GM18502 (cell line): Measurements from ENCODE around the gene DDX51.
"Not testable (repeated sequence)": the region's sequence is repeated elsewhere in the genome, so short reads cannot be mapped to it uniquely, and the experiment has no call there.

Experiments used
- ATAC-seq: cut with Tn5 transposase; IDR thresholded peaks from one replicate; pipeline ENCODE4 v1.9.1; 2021; ENCODE audit warnings: mild to moderate bottlenecking; ENCODE audit not compliant: unreplicated experiment, poor library complexity

DDX51 gene

DNA sequence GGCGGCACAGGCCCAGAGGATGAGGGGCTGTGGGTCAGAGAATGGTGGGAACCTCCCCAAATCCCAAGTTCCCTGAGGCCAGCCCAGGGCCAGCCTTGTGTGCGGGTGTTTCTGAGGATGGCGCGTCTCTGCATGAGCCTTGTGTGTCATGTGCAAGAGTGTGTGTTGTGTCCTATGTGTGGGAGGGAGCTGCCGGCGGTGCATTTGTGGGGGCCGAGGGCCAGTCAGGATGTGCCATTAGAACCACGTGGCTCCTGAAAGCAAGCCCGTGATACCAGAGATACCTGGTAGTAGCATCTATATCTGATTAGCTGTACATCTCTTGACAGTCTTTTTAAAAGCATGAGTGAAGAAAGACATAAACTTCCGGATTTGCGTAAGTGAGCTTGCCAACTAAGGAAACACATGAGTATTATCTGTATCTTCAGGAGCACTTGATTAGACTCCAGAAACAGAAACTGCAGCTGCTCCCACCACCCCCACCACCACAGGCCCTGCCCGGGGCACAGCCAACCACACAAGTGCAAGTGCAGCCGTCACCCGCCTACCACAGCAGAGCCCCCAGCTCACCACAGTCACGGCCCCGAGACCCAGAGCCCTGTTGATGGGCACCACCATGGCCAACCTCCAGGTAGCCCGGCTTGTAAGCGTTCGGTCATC lies 19.2 kb downstream of the DDX51 start:
- no peak for ATAC-seq

DNA sequence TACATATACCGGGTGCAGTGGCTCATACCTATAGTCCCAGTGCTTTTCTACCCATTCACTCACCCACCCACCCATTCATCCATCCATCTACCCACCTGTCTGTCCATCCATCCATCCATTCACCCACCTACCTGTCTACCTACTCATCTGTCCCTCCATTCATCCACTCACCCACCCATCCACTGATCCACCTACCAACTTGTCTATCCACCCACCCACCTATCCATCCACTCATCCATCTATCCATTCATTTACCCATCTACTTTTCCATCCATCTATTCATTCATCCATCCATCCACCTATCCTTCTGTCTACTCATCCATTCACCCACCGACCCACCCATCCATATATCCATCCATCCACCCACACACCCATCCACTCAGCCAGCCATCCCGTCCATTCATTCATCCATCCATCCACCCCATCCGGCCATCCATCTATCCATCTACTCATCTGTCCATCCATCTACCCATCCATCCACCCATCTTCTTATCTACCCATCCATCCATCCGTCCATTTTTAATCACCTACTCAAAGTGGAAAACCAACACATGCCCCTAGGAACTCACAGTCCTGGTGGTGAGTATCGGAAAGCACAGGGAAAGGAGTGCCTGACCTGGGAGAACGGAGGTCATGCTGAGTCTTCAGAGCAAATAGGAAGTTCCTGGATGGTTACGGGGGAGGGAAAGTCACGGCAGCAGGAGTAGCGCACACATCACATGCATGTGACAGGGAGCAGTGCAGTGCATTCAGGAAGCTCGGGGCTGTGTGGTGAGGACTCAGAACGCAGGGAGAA lies 20.0 kb downstream of the DDX51 start:
- ATAC-seq = no peak

DNA sequence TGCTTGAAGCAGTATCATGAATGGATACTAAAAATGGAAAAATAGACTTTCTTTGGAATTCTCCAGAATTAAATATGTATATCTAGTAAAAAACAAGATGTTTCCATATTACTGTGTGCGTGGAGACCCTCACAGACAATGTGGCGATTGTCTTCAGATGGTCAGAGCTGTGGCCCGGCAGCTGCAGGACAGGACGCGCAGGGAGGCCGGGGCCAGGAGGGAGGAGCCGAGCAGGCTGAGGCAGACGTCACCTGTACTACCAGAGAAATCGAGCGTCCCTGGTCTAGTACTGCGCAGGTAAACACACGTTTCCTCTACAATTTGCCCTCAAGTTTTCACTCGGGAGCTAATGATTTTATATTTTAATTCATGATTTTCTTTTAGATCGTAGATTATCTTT lies 22.8 kb downstream of the DDX51 start:
- no peak for ATAC-seq

DNA sequence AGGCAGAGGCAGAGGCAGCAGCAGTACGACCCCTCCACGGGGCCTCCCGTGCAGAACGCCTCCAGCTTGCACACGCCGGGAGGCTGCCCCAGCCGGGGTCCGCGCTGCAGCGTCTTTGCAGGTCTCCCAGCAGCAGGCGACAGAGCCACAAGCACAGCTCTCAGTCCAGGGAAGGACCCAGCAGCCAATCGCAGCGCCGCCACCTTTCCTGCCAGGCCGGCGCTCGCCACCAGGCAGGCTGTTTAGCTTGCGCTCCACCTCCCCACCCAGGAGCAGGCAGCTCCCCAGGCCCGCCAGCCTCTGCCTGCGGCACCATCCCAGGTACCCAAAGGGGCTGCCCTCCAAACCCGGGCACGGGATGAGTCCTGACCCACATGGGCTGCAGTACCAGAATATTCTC lies 25.2 kb downstream of the DDX51 start:
- ATAC-seq = no peak

DNA sequence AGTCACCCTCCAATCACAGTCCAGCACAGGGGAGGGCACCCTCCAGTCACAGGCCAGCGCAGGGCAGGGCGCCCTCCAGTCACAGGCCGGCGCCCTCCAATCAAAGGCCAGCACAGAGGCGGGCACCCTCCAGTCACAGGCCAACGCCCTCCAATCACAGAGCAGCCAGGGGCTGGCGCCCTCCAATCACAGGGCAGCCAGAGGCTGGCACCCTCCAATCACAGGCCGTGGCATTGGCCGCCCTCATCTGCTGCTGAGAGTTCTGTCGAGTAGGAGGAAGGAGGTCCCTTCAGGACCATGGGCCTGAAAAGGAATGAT lies 26.6 kb downstream of the DDX51 start:
- no peak for ATAC-seq

DNA sequence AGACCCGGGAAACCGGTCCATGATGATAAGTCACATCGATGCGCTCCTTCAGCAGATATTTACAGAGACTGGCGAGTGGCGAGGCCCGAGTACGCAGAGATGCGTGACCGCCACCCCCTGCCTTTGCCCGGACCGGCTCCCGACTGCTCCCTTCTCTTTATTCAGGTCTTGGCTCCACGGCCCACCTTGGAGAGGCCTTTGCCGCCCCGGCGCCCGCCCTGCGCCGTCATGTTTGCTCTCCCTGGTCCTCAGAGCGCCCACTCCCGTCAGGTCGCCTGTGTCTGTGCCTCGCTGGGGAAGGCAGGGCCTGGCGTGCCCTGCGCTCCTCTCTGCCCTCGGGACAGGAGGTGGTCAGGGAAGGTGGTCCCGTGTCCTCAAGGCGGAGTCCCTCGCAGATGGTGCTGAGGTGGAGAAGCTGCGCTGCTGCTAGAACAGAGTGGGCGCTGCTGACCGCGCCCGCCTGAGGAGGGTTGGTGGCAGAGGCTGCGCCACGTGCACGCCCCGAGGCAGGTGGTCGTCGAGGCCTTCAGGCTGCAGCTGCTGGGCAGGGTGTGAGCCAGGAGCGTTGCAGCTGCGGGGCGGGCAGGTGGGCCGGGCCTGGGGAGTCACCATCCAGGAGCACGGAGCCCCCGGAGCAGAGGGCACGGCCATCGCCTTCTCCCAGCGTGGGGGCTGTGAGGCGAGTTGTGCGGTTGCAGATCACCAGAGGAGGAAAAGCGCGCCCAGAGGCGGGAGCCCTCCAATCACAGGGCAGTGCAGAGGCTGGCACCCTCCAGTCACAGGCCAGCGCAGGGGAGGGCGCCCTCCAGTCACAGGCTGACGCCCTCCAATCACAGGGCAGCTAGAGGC lies 27.2 kb downstream of the DDX51 start:
- ATAC-seq = no peak

DNA sequence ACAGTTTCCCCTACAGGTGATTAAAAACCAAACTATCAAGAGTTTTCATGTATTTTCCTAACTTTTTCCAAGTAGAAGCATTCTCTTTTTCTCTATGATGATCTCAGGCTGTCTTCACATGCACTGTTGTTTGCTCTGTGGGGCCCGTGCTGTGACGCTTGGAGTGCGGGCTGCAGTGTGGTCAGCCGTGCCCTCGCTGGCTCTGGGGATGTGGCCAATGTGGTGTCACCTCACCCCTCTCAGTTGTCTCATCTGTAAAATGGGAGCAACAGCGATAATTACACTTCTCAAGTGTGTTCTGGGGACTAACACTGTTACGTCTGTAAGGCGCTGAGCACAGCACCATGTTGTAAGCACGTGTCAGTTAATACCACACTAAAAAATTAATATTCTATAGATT lies 28.6 kb downstream of the DDX51 start:
- ATAC-seq = no peak

DNA sequence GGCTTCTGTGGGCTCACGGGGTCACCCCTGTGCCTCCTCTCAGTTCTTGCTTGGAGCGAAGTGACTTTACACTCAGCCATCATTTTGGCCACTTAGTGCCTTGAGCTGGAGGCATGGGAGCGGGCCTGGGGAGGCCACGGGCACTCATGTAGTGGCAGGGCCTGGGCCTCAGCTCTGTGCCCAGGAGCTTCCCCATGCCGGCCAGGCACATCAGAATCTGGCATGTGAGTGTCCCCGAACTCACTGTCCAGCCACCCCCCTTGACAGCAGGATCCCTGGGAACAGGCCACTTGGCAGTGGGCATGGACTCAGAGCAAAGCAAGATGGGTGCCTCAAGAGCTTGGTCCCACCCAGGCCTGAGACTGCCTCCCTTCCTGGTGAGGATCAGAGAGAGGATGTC lies 29.5 kb downstream of the DDX51 start:
- no peak for ATAC-seq

DNA sequence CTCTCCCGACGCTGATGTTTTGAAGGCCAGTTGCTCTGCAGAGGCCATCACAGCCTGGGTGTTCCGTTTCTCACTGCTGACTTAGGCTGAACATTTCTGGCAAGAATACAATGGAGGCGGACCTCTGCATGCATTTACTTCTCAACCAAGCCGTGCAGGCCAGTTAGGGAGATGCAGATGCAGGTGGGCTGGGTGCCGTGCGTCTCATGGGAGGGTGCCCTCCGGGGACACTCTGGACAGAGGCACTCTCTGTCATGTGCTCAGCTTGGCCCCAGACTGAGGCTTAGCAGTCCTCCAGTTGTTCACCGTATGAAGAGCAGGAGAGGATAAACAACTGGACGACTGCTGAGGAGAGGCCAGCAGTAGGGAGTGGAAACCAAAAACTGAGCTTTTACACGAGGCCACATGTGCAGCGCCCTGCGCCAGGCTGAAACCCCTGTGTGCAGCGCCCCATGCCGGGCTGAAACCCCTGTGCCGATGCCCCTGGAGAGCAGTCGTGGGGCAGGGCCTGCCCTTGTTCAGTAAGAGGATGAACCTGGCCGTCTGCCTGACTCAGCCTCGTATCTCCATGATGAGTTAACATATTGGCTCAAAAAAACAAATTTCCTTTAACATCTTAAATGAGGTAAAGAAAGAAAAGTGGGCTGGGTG lies 32.3 kb downstream of the DDX51 start:
- no peak for ATAC-seq

DNA sequence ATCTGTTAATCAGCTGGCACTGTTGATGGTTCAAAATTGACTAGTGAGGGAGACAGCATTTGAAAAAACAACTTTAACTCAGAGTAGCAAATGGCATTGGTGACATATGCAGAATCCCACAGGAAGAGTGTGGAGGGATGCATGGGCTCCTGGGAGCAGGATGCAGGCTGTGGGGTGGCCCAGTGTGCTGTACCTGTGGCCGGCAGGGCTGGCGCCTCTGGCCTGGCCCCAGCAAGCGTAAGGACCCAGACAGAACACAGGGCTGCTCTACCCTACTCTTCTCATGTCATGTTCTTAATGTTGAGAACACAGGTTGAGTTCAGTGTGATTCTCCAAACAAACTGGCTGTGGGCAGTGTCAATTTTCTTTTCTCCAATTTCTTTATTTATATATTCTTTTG lies 33.4 kb downstream of the DDX51 start:
- ATAC-seq = no peak

DNA sequence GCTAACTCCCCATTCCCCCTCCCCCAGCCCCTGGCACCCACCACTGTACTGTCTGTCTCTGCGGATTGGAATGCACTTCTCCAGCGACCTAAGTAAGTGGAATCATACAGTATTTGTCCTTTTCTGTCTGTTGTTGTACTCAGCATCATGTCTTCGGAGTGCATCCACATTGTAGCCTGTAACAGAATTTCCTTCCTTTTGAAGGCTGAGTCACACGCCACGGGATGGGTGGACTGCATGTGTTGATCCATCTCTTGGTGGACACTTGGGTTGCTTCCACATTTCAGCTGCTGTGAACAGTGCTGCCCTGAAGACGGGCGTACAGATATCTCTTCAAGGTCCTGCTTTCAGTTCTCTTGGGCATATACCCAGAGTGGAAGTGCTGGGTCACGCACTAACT lies 34.4 kb downstream of the DDX51 start:
- ATAC-seq = no peak

DNA sequence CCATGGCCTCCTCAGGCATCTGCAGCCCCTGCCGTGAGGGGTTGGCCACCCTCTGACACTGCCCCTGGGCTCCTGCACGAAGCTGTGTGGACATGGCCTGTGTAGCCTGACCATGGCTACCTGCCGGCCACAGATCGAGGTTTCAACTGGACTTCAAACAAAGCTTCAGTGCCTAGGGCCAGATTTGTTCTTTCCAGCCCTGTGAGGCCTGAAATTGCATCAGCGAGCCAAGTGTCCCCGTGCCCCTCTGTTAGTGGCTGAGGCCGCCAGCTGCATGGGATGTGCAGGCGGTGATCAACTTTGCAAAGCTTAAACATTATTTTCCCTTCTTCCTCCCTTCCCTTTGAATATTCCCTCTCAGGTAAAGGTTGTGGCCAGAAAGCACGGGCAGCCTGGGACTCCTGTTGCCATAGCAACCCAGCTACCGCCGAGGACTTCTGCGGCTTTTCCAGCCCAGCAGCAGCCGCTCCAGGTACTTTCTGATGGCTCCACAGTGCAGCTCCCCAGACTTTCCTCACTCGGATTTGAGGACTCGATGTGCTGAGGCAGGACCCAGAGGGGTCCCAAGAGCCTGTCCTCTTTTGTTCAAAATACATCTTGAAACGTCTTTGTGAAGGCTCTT lies 35.8 kb downstream of the DDX51 start:
- ATAC-seq = no peak

DNA sequence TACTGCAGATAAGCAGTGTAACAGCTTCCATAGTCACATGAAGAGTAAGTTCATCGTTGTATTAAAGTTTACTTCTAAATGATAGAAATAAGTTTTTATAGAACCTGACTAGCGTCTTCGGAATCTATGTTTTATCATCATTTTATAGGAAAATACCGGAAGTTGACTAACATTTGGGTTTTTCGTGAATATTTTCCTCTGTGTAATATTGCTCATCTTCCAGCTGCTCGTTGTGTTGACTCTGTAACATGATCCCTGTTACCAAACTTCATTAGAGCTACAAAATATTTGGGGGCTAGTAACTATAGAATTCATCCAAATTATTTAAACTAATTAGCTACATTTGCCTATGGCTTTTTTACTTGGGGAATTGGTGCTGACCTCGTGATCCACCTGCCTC lies 37.2 kb downstream of the DDX51 start:
- no peak for ATAC-seq

DNA sequence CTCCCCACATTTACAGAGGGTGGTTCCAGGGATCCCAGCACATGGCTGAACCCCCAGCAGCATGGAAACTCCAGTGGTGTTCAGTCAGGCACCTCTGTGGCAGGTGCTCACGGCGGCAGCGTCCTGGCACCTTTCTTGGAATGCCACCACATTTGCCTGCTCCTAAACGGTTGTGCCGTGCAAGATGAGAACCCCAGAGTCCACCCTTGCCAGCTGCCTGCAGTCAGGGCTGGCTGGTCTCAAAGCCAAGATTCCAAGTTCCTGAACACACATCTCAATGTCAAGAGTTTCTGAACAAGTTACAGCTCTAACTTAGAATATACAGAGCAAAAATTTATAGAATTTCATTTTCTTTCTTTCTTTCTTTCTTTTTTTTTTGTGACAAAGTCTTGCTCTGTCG lies 38.7 kb downstream of the DDX51 start:
- ATAC-seq = no peak

DNA sequence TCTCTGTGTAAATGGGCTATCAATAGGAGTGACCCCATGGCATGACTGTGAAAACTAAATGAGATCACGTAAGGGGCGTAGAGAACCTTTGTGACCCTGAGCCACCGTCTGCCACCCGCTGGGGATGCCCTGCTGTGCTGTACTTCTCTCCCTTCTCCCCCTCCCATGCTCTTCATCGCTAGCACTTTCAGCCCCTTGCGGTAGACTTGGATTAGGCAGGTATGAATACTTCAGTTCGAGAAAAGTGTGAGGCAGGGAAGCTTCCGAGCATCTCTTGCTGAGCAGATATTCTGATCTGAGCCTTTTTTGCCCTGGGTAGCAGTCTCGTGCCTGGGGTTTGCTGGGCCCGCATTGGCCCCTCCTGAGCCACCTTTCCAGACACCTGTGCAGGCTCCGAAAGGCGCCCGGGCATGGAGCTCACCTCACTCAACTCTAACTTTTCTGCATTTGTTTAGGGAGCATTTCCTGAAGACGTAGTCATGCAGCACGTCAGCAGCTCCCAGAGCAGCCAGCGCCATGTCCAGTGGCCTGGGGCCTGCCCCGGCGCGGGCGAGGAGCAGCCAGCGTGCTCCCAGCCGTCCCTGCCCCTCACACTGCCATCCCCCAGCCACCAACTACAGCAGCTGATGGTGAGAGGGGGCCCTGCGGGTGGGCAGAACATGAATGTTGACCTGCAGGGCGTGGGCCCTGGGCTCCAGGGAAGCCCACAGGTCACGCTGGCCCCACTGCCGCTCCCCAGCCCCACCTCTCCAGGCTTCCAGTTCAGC lies 40.4 kb downstream of the DDX51 start:
- ATAC-seq = no peak

DNA sequence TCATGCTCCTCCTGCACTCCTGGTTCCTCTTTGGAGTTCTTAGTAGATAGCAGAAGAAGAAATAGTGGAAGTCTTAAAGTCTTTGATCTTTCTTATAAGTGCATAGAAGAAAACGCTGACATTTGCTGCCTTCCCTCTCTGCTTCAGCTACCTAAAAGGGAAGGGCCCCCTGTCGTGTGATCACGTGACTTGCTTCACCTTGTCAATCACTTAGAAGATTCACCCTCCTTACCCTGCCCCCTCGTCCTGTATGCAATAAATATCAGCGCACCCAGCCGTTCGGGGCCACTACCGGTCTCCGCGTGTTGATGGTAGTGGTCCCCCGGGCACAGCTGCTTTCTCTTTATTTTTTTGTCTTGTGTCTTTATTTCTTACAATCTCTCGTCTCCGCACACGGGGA lies 41.0 kb downstream of the DDX51 start:
- ATAC-seq = not testable (repeated sequence)

DNA sequence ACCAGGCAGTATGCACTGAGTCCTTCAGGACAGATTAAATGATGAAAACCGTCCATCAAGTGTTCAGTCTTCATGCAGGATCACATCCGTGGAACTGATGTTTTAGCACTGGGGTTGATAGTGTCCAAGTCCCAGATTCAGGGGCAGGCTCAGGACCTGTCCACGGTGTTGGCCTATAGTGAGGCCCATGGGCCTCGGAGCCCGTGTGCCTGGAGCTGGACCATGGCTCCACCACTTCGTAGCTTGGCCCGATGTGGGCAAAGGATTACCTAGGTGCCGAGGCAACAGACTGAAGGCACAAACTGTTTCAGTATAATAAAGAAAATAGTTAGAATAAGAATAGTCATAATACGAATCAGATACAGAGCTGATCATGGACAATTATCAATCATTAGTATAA lies 41.8 kb downstream of the DDX51 start:
- ATAC-seq = no peak

DNA sequence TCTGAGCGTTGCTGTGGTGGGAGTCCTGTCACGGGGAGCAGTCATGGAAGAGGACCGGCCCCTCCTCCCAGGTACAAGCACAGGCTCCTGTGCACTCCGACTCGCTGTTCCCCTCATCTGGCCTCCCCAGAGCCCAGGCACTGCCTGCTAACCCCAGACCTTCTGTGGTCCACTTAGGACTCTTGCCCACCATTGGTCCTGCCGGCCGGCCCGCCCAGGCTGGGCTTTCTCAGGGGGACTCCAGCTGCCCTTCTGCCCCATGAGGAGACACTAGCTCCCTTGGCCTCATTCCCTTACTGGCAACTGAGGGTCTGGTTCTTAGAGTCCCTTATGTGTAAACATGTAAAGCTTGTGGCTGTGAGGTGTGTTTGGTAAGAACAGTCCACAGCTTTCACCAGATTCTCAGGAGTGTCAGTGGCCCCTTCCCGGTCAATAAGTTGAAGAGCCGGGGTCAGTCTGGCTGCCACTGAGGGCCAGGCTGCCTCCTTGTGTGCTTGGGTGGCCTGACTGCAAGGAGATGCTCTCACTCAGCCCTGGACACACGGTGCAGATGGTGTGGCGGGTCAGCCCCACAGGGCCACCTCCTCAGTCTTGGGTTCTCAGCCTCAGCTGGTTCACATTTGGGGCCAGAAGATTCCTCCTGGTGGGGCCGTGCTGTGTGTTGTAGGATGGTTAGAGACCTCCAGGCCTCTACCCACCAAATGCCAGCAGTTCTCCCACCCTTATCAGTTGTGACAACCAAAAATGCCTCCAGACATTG lies 43.6 kb downstream of the DDX51 start:
- no peak for ATAC-seq

DNA sequence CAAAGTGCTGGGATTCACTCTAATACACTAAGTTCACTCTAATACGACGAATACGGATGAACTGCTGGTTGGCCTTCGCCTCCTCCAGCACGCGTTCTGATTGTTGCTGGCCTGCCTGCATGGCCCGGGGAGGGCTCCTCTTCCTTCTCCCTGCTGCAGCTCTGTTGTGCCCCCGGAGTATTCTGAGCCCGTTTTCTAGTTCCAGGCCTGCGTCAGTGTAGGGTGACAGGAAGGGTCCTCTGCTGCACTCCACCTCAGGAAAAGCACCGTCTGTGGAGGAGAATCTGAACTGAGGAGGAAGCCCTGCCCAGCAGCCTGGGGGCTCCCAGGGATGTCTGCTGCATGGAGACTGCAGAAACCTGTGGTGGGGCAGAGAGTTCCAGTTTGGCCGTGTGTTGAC lies 44.4 kb downstream of the DDX51 start:
- ATAC-seq = no peak
